Dedifferentiated amniotic fluid mesenchymal stem cell (primary cell): ENCODE results near the gene NEDD1.

Source experiments
- DNase-seq: peaks from one replicate; pipeline ENCODE4 v3.0.0-alpha.2; 2016; ENCODE audit errors: extremely low spot score

Gene NEDD1

DNA sequence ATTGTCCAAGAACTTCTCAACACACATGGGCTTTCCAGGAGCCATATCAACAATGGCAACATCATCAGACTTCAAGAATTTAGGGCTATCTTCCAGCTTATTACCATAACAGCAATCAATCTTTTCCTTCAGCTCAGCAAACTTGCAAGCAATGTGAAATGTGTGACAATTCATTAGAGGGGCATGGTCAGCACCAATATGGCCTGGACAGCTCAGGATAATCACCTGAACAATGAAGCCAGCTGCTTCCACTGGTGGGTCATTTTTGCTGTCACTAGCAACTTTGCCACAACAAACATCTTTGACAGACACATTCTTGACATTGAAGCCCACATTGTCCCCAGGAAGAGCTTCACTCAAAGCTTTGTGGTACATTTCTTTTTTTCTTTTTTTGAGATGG lies 5.9 kb upstream of the NEDD1 start:
- DNase-seq, result no peak

DNA sequence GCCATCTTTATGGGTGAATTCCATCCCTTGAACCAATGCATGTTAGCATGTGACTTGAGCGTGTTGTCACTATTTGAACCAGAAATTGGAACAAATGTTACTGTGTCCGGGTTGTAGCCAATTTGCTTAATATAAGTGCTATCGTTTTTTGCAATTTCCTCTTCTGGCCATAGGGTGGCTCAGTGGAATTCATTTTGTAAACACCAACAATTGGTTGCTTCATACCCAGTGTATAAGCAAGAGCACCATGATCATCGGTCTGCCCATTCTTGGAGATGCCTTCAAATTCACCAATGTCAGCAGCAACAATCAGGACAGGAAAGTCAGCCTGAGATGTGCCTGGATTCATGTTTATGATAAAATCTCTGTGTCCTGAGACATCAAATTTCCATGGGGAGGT lies 5.0 kb upstream of the NEDD1 start:
- no peak for DNase-seq

DNA sequence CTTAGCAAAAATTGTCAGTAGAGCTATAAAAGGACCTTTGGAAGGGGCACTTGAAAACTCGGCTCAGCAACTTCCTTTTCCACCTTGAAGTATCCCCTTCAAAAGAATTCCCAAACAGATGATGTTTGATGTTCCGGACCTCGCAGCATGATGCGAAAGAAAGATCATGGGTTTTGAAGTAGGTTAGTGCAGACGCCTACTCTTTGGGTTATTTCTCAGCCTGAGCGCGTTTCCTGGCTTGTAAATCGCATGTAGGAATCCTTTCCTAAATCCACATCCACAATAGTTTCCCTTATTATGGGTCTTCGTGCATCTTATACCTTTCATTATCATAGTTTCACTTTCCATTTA lies 584 bp upstream of the NEDD1 start:
- DNase-seq, result no peak

DNA sequence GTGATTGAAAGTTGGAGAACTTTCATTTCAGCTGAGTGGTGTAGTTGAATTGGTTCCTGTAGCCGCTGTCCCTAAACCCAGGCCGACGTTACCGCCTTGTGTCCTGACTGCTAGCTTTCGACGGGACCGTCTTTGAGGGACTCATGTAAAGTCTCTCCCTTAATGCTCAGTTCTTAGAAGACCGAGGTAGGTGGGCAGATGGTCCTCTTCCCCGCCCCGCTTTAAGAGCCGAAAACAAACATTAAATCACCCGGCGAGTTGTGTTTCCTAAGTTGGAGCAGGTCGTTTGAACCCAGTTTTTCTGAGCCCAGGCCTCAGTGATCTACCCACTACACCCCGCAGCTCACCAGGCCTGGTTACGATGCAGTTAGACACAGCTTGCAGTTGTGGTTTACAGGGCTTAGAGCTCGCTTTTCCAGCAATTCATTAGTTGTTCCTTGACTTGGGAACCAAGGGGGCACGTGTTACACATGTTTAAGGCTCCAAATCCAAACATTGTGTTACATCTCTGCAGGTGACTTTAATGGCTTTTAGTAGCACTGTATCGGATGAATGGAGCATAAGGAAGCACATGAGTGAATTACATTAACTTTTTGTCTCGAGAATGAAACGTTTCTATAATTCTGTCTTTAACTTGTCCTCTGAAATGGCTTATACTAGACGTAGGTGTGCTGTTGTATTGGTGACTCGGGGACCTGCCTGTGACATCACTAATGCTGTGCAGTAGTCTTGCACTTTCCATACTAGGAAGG lies 790 bp downstream of the NEDD1 start:
- DNase-seq, result no peak

DNA sequence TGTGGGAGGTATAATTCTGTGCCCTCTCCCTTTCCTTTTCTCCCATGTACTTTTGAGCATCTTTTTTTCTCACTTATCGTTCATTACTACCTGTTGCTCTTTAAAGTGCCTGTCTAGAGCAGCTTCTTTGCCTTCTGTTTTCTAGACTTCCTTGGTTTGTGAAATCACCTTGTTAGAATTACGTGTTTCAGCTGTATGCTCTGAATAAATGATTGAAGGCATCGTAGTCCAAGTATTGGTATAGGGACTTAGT lies 1.3 kb downstream of the NEDD1 start:
- DNase-seq, result no peak

DNA sequence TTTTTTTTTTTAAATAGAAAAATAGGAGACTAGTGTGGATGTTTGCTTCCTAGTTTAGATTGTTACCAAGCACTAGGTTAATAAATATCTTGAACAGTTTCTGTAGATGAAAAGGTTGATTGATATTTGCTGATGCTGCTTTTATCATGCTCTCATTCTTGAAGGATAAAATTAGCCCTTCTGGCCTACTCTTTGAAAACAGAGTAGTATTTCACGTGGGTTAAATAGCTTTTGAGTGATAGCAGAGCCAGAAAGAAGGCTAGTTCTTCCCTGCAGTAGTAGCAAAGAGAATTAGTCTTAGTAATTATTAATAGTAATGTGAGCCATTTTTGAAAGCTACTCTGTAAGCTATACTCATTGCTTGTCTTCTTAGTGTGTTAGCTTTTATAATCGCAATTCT lies 5.2 kb downstream of the NEDD1 start:
- no peak for DNase-seq

DNA sequence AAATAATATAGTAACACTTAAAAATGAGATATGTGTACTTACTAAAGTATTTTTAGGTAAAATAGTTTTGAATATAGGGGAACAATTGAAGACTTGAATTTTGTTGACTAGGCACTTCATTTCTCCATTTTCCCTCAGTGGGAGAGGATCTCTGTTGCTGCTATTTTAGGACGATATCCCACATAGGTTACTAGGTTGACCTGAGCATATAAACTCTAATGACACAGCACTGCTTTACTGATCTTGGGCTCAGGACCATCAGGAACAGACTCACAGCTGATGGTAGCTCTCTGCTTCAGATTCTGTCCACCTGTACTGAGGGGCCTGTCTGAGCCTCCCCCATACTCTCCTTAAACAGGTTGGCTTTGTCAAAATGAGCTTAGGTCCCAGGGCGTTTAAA lies 5.9 kb downstream of the NEDD1 start:
- no peak for DNase-seq

DNA sequence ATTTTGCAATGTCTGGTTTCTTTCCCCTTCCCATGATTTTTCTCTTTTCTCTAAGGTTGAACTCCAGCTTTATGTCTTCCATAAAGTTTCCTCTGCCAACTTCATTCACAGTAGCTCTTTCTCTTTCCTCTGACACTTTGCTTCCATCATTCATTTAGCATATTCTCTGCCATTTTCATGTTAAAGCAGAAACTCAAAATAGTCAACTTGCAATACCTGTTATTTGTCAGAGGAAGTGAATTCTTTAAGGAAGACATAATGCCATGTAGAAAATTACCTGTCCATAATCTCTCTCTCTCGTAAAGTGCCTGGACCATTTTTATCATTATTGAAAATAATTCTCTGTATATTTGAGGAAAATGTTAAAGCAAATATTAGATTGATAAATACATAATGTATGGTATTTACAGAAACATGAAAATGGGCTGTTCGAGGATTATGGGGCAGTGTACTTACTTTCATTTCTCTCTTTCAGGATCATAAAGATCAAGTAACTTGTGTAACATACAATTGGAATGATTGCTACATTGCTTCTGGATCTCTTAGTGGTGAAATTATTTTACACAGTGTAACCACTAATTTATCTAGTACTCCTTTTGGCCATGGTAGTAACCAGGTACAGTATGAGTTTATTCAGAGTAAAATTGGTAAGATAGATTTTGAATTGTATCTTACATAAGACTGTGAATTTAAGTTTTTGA lies 12.6 kb downstream of the NEDD1 start:
- DNase-seq, result no peak

DNA sequence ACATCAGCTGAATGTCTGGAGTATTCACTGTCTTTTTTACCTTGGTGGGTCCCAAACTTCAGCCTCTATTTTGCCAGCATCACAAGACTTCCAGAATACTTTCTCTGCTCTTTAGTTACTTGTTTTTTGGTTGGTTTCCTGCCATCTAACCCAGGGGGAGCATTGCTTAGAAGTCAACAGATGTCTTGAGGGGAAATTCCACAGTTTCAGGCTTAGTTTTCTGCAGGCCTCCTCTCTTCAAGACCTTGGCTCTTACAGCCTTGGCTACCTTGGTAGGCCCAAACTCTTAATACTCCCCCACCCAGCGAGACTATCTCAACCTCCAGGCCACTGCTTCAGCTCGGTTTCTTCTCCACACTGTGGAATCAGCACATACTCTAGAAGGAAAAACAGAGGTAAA lies 41.7 kb downstream of the NEDD1 start:
- no peak for DNase-seq

DNA sequence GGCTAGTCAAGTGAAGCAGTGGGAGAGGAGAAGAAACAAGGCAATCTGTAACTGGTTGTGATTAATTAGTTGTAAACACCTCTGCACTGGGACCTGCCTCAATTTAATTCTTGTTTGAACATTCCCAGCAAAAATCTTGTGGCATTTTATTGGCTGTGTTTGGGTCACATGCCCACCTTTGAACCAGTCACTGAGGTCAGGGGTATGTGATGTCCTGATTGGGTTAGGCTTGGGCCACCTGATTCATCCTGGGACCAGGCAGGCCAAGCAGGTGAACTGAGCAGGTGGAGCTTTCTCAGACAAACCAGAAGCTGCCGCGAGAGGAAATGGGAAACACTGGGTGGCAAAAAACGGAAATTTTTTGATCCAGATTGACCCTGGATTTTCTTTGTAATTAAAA lies 72.5 kb downstream of the NEDD1 start:
- no peak for DNase-seq

DNA sequence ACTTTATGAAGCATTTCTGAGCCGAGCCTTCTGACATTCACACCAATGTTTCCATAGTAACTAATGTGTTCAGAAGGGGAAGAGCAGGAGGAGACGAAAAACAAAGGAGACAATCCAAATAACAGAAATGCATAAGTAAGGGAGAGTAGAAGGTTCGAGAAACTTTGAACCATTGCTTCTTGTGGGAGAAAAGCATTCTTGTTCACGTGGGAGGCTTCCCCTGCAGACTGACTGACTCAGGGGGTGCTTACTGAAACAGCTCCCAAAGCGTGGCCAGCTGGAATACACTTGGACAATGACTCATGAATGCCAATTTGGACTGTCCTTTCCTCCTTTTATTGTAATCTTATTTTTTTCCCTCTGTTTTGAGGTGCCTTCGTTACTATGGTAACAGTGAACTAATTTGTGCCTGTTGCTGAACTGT lies 73.9 kb downstream of the NEDD1 start:
- DNase-seq, result peak; percentile 85

DNA sequence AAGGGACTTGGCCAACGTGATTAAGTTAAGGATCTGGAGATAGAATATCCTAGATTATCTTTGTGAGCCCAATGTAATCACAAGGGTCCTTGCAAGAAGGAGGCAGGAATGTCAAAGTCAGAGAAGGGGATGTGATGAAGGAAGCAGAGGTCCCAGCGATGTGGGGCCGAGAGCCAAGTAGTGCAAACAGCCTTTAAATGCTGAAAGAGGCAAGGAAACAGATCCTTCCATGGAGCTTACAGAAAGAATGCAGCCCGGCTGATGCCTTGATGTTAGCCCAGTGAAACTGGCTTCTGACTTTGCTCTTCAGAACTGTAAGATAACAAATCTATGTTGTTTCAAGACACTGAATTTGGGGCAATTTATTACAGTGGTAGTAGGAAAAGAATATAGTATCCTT lies 74.9 kb downstream of the NEDD1 start:
- no peak for DNase-seq

DNA sequence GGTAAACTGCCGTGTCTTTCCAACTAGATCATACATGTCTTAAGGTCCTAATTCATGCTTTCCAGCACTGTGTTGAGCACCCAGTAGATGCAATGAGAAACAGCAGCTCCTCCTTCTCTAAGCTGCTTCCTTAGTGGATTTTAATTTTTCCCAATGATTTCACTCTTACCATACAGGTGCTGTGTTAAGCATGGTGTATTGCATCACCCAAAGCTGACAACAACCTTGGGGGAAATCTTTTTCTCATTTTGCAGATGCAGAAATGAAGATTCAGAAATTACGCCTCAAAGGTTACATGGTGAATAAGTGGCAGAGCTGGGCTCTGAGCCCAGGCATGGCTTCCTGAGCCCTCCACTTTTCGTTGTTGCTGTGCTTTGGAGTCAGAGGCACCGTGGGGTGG lies 75.6 kb downstream of the NEDD1 start:
- no peak for DNase-seq

DNA sequence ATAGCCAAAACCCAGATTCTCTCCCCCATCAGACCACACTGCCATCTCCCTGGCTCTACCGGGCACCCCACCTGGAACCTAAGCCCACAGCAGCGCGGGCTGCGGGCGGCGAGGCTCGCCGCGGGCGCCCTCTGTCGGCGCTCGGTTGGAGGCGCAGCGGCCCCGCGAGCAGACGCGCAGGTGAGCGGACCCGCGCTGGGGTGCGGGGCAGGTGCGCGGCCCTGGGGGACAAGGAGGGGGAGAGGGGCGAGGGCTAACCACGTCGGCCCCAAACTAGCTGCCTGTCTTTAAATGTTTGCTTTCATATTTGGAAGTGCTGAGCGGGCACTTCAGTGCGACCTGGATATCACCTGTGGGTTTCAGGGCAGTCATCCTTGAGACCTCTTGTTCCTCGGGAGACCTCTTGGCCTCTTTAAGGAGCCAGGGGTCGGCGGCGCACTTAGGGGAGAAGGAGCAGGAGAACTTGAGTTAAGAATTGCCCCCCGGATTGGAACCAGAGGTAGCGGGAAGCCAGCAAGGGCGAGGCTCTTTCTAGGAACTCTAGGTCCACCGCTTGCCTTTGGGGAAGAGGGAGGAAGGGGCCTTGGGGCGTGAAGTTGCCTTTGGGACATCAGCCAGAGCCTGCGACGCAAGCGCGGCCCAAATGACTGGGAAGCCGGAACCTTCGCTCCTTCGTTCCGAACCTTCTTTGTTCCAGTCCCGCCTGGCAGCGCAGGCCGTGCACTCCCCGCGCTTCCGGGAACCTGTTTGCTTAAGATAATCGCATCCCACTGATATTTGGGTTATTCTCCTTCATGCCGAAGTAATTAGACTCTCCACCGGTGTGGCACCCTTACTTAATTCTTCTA lies 78.7 kb downstream of the NEDD1 start:
- DNase-seq, result no peak

DNA sequence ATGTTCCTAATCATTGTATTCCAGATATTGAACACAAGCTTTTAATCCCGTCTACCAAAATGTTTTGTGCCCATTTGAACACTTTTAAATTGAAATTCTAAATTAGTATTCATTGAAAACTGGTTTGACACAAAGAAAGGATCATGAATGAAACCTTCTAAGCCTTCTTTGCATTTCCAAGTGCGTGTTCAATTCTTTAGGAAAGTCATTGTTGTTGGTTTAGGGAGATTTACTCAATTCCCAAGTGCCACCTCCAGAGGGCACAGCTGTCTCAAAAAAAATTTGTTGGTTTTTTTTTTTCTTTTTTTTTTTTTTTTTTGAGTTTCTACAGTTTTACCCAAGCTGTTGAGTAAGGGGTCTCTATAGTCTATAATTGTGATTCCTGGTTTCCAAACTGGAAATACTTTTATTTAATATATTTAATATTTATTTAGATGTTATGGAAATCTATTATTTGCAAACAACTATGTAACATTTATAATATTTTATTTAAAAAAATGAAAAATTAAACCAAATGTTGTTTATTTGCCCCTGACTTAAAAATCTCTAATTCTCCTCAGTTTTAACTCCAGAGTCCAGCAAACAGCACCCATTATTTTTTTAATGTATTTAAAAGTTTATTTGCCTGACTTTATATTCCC lies 79.9 kb downstream of the NEDD1 start:
- DNase-seq, result peak; percentile 49

DNA sequence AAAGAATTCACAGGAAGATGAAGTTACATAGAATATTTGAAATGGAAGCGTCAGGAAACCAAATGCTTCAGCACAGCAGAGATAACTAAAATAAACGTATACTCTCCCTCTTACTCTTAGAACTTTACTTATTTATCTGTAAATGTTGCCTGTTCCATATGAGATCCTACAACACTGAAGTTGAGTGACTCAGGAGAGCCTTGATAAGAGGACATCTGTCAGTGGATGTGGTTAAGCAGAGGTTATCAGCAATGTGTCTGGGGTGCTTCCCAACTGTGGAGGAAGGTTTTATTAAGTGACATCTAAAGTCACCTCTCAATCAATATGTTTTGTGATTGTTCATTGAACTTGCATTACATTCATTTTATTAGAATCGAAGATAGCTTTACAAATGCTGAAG lies 81.9 kb downstream of the NEDD1 start:
- DNase-seq, result no peak

DNA sequence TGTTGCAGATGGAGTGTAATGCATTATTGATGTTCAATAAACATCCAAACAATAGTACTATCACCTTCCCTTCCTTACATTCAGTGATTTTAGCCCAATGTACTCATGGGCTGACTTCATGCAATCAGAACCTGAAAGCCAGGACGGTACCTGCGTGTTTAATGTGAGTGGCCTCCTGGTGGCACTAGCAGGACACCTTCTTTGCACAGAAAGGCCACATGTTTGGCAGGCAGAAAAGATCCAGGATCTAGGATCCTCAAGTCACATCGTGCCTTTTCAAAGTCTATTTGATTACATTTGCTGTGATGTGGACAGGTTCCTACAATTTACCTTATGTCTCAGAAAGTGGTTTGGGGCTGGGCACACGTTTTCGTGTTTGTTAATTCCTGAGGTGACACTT lies 82.9 kb downstream of the NEDD1 start:
- no peak for DNase-seq

DNA sequence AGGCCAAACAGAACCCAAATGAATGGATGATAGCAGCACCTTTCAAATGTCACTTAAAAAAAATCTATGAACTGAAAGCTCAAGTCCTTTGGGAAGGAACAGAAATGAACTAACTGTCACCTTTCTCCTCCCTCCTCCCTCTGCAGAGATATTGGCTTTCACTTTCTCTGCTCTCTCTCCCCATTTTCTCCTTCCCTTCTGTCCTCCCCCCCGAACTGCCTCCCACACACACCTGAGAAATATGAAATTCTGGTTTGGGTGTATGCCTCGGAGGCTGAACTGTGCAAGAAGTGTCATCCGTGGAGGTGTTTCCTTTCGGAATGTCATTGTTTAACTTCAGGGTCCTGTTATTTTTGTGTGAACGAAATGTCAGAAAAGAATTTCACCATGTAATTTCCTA lies 87.8 kb downstream of the NEDD1 start:
- no peak for DNase-seq

DNA sequence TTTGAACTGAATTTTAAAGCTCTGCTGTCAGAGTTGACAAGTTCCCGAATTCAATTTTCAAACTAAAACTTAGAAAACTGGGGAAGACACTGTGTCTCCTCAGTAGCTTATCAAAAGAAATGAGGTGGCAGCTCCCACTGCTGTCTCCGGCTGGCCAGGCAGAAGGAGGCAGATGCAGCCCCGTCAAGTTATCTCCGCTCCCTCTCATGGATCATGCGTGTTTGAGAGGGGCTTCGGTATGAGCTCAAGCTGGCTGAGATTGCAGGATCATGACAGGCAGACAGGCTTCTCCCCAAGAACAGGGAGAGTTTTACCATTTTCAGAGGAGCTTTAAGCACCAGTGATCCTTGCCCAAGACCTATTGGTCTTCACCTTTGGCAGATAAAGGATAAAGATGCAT lies 88.8 kb downstream of the NEDD1 start:
- DNase-seq, result no peak

DNA sequence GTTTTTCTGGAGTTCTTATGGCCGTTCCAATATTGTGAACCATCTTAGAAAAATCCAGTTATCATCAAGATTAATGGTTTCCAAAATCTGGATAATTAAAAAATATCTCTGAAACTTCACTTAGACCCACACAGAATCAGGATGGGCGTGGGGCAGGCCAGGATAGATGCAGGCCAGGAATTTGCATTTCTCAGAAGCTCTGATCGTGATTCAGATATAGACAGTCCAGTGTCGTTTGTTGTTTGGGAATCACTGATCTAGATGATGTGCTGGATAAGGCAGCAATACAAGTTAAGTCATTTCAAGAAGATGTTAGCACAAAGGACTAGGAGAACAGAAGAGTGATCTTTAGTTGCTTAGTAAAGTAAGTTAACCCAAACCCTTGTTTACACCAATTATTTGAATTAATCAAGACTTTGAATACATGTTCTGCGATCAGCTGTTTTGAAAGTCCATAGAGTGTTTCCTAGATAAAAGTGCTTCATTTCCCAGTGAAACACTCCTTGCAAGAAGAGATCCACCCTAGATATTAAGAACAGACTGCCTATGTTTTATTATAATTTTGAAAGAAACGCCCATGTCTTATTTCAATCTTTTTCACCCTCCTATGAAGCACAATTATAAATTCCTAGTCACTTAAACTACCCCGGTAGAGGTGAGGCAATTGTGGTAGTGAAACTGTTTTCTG lies 90.9 kb downstream of the NEDD1 start:
- no peak for DNase-seq

DNA sequence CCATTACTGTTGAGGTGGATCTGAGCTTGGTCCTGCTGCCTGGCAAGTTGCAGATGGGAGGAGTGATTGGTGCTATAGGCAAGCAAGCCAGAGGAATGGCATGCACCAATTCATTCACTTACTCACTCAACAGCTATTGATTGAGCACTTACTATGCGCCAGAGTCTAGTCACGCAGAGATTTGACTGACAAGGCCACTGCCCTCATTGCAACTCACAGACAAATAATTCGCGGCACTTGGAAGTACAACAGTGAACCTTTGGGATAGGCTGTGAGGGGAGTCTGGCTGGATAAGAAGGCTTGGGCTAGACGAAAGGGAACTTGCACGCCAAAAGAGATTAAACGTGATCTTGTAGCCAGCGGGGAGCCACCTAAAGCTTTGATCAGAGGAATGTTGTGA lies 96.2 kb downstream of the NEDD1 start:
- DNase-seq, result no peak
